NB4 (cell line): ENCODE results near the gene CCDC82.

Source experiments
- MYC ChIP-seq: IDR thresholded peaks from 2 replicates; pipeline ENCODE4 v1.6.1; 2011; ENCODE audit warnings: low read depth, low read length
- POLR2A ChIP-seq: IDR thresholded peaks from 2 replicates; pipeline ENCODE4 v1.6.1; 2011; ENCODE audit warnings: mild to moderate bottlenecking; ENCODE audit not compliant: insufficient read length; ENCODE audit errors: extremely low read depth
- TF ChIP-seq, protein P1 (sequence below): IDR thresholded peaks from one replicate; pipeline ENCODE4 v1.5.1; 2012; ENCODE audit warnings: low read depth, low read length
- TF ChIP-seq, protein P2 (sequence below): IDR thresholded peaks from 2 replicates; pipeline ENCODE4 v1.6.1; 2011; ENCODE audit warnings: low read depth, low read length

DNA sequence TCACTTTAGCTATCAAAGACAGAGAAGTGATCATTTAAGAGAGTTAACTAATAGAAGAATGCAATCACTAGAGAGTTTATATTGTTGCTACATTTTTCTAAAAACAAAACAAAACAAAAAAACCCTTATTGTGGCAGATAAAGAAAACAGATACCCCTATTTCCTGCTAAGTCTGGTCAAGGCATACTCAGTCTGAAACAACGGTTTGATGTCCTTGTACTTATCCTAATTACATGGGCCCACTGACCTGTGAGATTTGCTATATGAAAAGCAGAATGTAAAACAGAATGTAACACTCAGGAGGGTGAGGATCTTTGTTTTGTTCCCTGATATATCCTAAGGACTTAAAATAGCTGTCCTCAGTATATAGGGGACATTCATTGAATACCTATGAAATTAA lies 71.3 kb downstream of the CCDC82 start:
- TF ChIP-seq, protein P1, sequence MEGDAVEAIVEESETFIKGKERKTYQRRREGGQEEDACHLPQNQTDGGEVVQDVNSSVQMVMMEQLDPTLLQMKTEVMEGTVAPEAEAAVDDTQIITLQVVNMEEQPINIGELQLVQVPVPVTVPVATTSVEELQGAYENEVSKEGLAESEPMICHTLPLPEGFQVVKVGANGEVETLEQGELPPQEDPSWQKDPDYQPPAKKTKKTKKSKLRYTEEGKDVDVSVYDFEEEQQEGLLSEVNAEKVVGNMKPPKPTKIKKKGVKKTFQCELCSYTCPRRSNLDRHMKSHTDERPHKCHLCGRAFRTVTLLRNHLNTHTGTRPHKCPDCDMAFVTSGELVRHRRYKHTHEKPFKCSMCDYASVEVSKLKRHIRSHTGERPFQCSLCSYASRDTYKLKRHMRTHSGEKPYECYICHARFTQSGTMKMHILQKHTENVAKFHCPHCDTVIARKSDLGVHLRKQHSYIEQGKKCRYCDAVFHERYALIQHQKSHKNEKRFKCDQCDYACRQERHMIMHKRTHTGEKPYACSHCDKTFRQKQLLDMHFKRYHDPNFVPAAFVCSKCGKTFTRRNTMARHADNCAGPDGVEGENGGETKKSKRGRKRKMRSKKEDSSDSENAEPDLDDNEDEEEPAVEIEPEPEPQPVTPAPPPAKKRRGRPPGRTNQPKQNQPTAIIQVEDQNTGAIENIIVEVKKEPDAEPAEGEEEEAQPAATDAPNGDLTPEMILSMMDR, result no peak
- TF ChIP-seq POLR2A (no peak), MYC (no peak)
- TF ChIP-seq, protein P2, sequence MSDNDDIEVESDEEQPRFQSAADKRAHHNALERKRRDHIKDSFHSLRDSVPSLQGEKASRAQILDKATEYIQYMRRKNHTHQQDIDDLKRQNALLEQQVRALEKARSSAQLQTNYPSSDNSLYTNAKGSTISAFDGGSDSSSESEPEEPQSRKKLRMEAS, result no peak
